Activated CD4-positive, alpha-beta T cell treated with anti-CD3 and anti-CD28 coated beads, Interleukin-10, Interleukin-2, amounts not matched to agents 100 ng/mL and 50 ng/mL, durations not matched to agents 16 hours and 8 hours (primary cell): ENCODE measurements around the gene SEMA3G.

Experiments
- DNase-seq: peaks from one replicate; pipeline ENCODE4 v3.0.0-alpha.2; 2020

The SEMA3G gene

DNA sequence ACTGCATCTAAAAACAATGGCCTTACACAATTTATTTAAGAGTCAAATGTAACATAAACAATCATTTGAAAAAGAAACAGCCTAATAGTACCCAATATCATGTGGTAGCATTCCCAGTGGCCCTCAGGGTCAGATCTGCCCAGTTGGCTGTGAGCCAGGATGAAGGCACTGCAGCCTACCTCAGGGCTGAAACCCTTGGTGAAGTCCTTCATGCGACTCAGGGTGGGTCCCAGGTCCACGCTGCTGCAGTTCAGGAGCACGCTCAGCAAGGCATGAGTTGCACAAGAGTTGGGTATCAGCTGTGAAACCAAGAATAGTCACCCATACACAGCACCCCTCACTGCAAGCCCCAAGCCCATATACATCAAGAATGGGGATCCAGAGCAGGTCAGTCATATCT lies 37.1 kb downstream of the SEMA3G start:
- DNase-seq = no peak

GRCh38 chr3:52406791-52407510 lies 38.0 kb downstream of the SEMA3G start:
- no peak for DNase-seq

DNA sequence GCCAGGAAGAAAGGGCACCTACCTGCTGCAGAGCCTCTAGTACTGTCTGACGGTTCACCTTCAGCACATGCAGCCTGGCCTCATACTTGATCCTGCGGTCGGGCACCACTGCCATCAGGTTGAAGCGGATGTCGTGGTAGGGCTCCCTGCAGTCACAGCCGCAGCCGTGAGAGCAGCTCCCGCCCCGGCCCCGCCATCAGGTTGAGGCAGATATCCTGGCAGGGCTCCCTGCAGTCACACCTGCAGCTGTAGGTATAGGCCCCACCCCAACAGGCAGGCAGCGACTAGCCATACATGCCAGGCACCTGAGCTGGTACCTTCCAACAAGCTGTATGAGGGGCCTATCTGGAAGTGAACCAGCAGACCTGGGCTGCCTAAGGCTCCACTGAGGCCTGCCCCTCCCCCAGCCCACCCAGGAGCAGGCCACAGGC lies 38.7 kb downstream of the SEMA3G start:
- DNase-seq = no peak

DNA sequence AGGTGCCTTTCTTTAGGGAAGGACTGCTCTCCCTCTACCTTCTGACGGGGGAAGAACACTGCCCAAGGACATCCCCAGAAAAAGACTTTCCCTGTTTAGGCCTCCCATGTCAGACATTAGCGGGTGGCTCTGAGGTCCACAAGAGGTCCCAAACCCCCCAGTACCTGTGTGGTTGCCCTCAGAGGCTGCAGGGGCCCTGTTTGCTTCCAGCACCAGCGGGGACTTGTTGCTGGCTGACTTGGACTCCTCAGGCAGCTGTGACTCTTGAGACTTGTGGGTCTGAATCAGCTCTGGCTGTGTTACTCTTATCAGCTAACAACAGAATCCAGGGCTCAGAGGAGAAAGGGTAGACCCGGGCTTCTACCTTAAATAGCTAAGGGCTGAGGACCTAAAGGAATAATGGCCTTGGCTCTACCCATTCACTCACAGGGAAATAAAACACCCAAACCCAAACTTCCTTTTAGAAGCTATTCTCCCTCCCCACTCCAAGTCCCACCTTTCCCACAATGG lies 39.2 kb downstream of the SEMA3G start:
- DNase-seq = no peak

DNA sequence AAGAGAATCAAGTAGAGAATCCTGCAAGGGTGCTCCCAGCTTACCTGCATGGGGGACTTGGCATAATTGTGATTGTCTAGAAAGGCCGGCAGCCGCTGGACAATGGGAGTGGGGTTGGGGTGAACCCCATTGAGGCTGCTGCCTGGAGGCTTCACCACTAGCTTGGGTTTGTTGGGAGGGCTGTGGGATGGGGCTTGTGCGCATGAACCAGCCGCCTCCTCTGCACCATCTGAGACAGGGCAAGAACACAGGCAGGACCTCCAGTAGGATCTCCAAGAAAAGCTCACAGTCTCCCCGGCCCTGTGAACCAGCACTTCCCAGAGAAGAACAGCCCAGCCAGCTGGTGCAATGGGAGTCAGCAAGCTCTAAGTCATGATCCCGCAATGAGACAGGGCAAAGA lies 39.8 kb downstream of the SEMA3G start:
- no peak for DNase-seq

GRCh38 chr3:52404391-52404790 lies 40.5 kb downstream of the SEMA3G start:
- DNase-seq = no peak

- DNase-seq = no peak
These were observed 40.9 kb downstream of the SEMA3G start for GRCh38 chr3:52403955-52404354.

DNA sequence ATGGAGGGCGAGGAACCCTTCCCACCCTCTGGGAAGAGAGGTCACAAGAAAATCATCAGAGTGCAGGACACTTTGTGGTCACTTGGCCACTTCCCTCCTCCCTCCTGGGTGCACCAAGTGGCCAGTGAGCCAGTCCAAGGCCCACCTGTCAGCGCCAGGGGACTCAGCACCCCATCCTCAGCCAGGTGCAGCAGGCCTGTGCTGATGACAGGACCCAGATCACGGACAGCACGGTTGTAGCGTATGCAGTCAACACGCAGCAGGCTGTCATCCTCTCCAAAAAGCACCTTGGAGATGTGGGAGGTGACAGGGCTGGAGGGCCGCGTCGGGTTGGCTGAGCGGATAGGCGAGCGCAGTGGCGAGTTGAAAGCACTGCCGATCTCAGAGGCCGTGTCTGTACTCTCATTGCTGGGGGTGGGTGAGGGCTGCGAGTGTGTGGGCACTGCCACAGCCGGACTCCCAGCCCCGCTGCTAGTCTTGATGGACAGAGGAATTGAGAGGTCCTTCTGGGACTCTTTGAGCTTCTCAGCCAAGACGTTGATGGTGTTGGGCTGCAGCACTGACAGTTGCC lies 41.5 kb downstream of the SEMA3G start:
- no peak for DNase-seq

GRCh38 chr3:52402706-52403270 lies 42.1 kb downstream of the SEMA3G start:
- no peak for DNase-seq

- no peak for DNase-seq
These were observed 42.8 kb downstream of the SEMA3G start for GRCh38 chr3:52402101-52402521.

- DNase-seq = no peak
These were observed 43.4 kb downstream of the SEMA3G start for GRCh38 chr3:52401551-52401950.

DNA sequence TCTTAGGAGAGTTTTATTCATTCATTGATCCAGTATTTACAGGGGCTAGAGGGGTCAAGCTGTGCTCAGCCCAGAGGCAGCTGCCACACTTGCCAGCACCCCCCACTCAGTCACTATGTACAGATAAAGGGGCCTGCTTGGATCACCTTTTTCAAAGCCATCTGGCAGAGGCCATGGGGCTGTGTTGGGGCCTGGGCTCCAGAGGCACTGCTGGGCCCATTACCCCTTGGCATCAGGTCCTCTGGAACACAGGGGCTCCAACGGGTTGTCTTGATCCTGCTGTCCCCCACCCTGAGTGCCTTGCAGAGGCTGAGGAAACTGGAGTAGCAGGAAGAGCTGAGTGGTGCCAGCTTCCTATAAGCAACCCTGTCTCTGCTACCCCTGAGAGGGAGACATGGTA lies 43.9 kb downstream of the SEMA3G start:
- no peak for DNase-seq

GRCh38 chr3:52400275-52400793 lies 44.6 kb downstream of the SEMA3G start:
- no peak for DNase-seq

GRCh38 chr3:52399593-52399992 lies 45.3 kb downstream of the SEMA3G start:
- DNase-seq = no peak

- no peak for DNase-seq
These were observed 45.8 kb downstream of the SEMA3G start for GRCh38 chr3:52399131-52399530.

DNA sequence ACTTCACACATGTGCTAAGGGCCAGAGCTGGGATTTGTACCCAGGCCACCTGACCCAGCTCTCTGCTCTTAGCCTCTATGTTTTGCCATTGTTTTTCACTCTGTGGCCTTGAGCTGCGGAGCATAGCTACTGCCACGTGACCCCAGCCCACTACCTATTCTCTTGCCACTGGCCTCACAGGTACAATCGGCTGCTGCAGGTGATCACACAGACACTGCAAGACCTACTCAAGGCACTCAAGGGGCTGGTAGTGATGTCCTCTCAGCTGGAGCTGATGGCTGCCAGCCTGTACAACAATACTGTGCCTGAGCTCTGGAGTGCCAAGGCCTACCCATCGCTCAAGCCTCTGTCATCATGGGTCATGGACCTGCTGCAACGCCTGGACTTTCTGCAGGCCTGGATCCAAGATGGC lies 46.2 kb downstream of the SEMA3G start:
- DNase-seq = no peak

GRCh38 chr3:52397676-52398399 lies 47.1 kb downstream of the SEMA3G start:
- DNase-seq = no peak

GRCh38 chr3:52396907-52397591 lies 47.9 kb downstream of the SEMA3G start:
- no peak for DNase-seq

DNA sequence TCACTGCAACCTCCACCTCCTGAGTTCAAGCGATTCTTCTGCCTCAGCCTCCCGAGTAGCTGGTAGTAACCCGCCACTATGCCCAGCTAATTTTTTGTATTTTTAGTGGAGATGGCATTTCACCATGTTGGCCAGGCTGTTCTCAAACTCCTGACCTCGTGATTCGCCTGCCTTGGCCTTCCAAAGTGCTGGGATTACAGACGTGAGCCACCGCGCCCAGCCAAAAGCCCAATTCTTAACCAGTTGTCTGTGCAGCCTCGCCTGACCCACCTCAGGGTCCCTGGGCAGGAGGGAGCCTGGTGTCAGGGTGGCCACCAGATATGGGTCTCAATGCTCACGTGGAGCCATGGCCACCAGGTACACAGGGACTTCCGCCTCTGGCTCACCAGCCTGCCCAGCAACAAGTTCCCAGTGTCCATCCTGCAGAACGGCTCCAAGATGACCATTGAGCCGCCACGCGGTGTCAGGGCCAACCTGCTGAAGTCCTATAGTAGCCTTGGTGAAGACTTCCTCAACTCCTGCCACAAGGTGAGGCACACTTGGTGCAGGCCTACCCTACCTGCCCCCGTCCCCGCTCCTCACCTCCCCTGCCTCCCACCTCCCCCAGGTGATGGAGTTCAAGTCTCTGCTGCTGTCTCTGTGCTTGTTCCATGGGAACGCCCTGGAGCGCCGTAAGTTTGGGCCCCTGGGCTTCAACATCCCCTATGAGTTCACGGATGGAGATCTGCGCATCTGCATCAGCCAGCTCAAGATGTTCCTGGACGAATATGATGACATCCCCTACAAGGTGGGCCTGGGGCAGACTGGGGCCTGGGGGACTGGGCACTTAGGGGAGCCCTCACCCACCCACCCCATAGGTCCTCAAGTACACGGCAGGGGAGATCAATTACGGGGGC lies 48.6 kb downstream of the SEMA3G start:
- DNase-seq = no peak

DNA sequence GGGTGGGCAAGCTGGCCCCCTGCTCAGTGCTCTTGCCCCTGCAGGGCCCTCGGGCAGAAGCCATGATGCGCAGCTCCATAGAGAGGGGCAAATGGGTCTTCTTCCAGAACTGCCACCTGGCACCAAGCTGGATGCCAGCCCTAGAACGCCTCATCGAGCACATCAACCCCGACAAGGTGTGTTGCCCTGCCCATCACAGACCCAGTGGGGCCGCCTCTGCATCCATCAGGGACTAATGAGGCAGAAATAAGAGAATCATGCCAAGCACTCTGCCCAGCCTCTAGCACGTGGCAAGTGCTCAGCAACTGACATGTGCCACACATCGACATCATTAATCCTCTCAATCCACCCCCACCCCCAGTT lies 49.4 kb downstream of the SEMA3G start:
- no peak for DNase-seq

- DNase-seq = no peak
These were observed 50.0 kb downstream of the SEMA3G start for GRCh38 chr3:52394751-52395502.
